Gastroesophageal sphincter (tissue), 2 donors: ENCODE data around the gene SEMA4A.

Source experiments
- EP300 ChIP-seq: sonication (generic); formaldehyde crosslinking; IDR thresholded peaks from one replicate; pipeline ENCODE4 v1.6.1; 2017; ENCODE audit warnings: antibody characterized with exemption, mild to moderate bottlenecking
- POLR2A ChIP-seq, 2 donors: fragments of 450-650 bp; IDR thresholded peaks; one replicate each; pipeline ENCODE4 v1.6.1; 2017; ENCODE audit warnings: antibody characterized with exemption in 2 of 2, mild to moderate bottlenecking in 2 of 2, moderate library complexity in 1 of 2

- TF ChIP-seq POLR2A (IDR thresholded peaks at IDR 0.05) (no peak), EP300 (no peak)
These were observed 10.3 kb downstream of the SEMA4A start for GRCh38 chr1:156163712-156164111.
